Brain microvascular endothelial cell (primary cell): ENCODE data around the gene U2AF1L4.

Source experiments
- DNase-seq: peaks from one replicate; pipeline ENCODE4 v3.0.0-alpha.2; 2020
- H3K27ac ChIP-seq: fragments of 250-450 bp; sonication (Bioruptor Pico); 2 replicates; pipeline ENCODE4 v1.5.1; 2020; ENCODE audit warnings: mild to moderate bottlenecking, moderate library complexity
- H3K27me3 ChIP-seq: fragments of 250-450 bp; sonication (Bioruptor Pico); replicated peaks from 2 replicates; pipeline ENCODE4 v1.5.1; 2020; ENCODE audit warnings: mild to moderate bottlenecking
- H3K36me3 ChIP-seq: fragments of 250-450 bp; sonication (Bioruptor Pico); replicated peaks from 2 replicates; pipeline ENCODE4 v1.5.1; 2020; ENCODE audit warnings: mild to moderate bottlenecking
- H3K4me3 ChIP-seq: 2 replicates; pipeline ENCODE4 v1.5.1; 2011; ENCODE audit warnings: low read depth, mild to moderate bottlenecking, control low read depth, low read length, moderate library complexity
- in situ Hi-C: cut with HindIII; loops from 2 replicates; pipeline ENCODE4 v1.10.0; 2017; ENCODE audit warnings: low sequenced_read_pairs, low pct_ligation_motif_present
- TF ChIP-seq, protein P1 (sequence below): IDR thresholded peaks from 2 replicates; pipeline ENCODE4 v1.5.1; 2011; ENCODE audit warnings: low read depth, mild to moderate bottlenecking, moderate library complexity, low read length, control low read depth, inconsistent platforms; ENCODE audit errors: missing control alignments

Gene U2AF1L4

DNA sequence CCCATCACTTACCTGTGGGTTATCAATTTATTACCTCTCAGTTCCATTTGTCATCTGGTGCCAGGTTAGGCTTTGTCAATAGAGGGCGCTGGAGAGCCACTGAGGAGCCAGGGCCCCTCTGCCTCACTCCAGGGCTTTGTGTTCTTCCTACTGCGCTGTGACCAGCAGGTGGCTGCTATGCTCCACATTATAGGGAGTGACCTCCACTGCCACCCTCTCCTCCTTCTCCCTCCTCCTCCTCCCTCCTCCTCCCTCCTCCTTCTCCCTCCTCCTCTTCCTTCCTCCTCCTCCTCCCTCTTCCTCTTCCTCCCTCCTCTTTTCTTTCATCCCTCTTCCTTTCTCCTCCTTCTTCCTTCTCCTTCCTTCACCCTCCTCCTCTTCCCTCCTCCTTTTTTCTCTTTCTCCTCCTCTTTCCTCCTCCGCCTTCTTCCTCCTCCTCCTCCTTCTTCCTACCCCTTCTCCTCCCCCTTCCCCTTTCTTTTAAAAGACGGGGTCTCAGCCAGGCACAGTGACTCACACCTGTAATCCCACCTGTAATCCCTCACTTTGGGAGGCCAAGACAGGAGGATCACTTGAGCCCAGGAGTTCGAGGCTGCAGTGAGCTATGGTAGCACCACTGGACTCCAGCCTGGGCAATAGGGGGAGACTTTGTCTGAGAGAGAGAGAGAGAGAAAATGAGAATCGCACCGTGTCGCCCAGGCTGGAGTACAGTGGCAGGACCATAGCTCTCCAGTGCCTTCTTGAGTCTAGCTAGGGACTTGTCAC lies 51.2 kb downstream of the U2AF1L4 start:
- DNase-seq = peak; percentile 80
- no peak overlapping the region for H3K4me3 ChIP-seq
- in situ Hi-C loops = no loop called here
- no peak overlapping the region for H3K27ac ChIP-seq
- no peaks in the 10 kb centered on the region for H3K36me3 ChIP-seq
- no peaks in the 10 kb centered on the region for H3K27me3 ChIP-seq
- TF ChIP-seq, protein P1, sequence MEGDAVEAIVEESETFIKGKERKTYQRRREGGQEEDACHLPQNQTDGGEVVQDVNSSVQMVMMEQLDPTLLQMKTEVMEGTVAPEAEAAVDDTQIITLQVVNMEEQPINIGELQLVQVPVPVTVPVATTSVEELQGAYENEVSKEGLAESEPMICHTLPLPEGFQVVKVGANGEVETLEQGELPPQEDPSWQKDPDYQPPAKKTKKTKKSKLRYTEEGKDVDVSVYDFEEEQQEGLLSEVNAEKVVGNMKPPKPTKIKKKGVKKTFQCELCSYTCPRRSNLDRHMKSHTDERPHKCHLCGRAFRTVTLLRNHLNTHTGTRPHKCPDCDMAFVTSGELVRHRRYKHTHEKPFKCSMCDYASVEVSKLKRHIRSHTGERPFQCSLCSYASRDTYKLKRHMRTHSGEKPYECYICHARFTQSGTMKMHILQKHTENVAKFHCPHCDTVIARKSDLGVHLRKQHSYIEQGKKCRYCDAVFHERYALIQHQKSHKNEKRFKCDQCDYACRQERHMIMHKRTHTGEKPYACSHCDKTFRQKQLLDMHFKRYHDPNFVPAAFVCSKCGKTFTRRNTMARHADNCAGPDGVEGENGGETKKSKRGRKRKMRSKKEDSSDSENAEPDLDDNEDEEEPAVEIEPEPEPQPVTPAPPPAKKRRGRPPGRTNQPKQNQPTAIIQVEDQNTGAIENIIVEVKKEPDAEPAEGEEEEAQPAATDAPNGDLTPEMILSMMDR = peak; percentile 99

DNA sequence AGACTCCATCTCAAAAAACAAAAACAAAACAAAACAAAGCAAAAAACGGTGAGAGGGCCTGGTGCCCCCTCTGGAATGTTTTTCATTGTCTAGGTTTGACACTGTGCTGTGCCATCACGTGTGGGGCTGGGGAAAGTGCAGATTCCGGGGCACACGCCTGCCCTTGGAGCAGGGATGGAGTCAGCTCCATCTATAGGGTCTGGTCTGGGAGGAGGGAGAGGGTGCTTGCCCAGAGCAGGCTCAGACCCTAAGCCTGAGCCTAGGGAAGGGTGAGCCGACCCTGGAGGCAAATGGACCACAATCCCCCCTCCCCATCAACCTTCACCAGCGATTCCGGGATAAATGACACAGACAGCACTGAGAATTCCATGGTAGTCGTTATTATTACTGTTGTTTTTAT lies 51.8 kb downstream of the U2AF1L4 start:
- no peaks in the 10 kb centered on the region for H3K27me3 ChIP-seq
- H3K36me3 ChIP-seq = no peaks in the 10 kb centered on the region
- no peak for DNase-seq
- in situ Hi-C loops = no loop called here
- TF ChIP-seq, protein P1 = no peak
- no peak overlapping the region for H3K4me3 ChIP-seq
- no peak overlapping the region for H3K27ac ChIP-seq
